Vagina (tissue), 2 donors: Measurements from ENCODE around the gene GLG1. TPM values are rescaled to one million over a fixed set of nuclear protein-coding genes. Genes with fewer than 3 reads are reported as not detected.

Source experiments
- DNase-seq, 2 donors: peaks; one replicate each; pipeline ENCODE4 v3.0.0-alpha.2; 2017; ENCODE audit errors: extremely low spot score in 2 of 2
- H3K27ac ChIP-seq: fragments of 200-600 bp; sonication (generic); one replicate; pipeline ENCODE4 v1.5.1; 2019
- H3K27me3 ChIP-seq: fragments of 200-600 bp; sonication (generic); one replicate; pipeline ENCODE4 v1.5.1; 2019
- H3K36me3 ChIP-seq, 2 donors: fragments of 200-600 bp; sonication (generic); one replicate each; pipeline ENCODE4 v1.5.1; 2017 to 2019
- H3K4me1 ChIP-seq: fragments of 200-600 bp; sonication (generic); one replicate; pipeline ENCODE4 v1.5.1; 2019
- H3K4me3 ChIP-seq, 2 donors: fragments of 200-600 bp; sonication (generic); 1 replicate in 1 of 2; 2 replicates in 1 of 2; pipeline ENCODE4 v1.5.1; 2016 to 2019
- H3K9me3 ChIP-seq: fragments of 200-600 bp; sonication (generic); one replicate; pipeline ENCODE4 v1.5.1; 2019
- CTCF ChIP-seq, 3 experiments: fragments of 450-650 bp in 2 of 3; fragments of 200-600 bp in 1 of 3; sonication (generic) in 1 of 3; IDR thresholded peaks; one replicate each; pipeline ENCODE4 v1.5.1; 2017 to 2019; ENCODE audit warnings: antibody characterized with exemption in 3 of 3, mild to moderate bottlenecking in 2 of 3, moderate library complexity in 2 of 3
- POLR2A ChIP-seq, 2 donors: fragments of 450-650 bp; IDR thresholded peaks; one replicate each; pipeline ENCODE4 v1.6.1; 2017; ENCODE audit warnings: antibody characterized with exemption in 2 of 2, mild to moderate bottlenecking in 2 of 2, moderate library complexity in 2 of 2
- POLR2AphosphoS5 ChIP-seq, 2 donors: sonication (generic); formaldehyde crosslinking; IDR thresholded peaks; one replicate each; pipeline ENCODE4 v1.9.0; 2017; ENCODE audit warnings: antibody characterized with exemption in 2 of 2, mild to moderate bottlenecking in 2 of 2, low read depth in 1 of 2; ENCODE audit not compliant: insufficient read depth in 1 of 2
- intact Hi-C: fragments of 100-400 bp; cut with DNase I; formaldehyde crosslinking; loops from one replicate; pipeline ENCODE4 v1.15.1; 2023
- total RNA-seq: library from RNA; depleted of rRNA; stranded (reverse); fragments of >200 nt; gene quantifications from one replicate; pipeline ENCODE4 v1.2.3, GENCODE V29; 2016

Gene GLG1
- total RNA-seq, 1 donor from 2014 or later, result 76.9 TPM

- H3K9me3 ChIP-seq, result no peaks in the 10 kb centered on the region
- TF ChIP-seq POLR2A (IDR thresholded peaks at IDR 0.05) (no peak), POLR2AphosphoS5 (IDR thresholded peaks at IDR 0.05; ENCODE audit: insufficient read depth in 1 of 2, low read depth in 1 of 2) (no peak), CTCF (IDR thresholded peaks at IDR 0.05) (no peak)
- peaks cover 21% of the 10 kb centered on the region for H3K4me1 ChIP-seq
- no peak overlapping the region for H3K4me3 ChIP-seq
- no peaks in the 10 kb centered on the region for H3K27me3 ChIP-seq
- no peak for DNase-seq
- H3K27ac ChIP-seq, result no peak overlapping the region
- intact Hi-C loops, result no loop called here
- H3K36me3 ChIP-seq, result peaks cover 0 to 4% of the 10 kb centered on the region in 2 donors
These were observed 20.0 kb downstream of the GLG1 start for GRCh38 chr16:74586948-74587347.

DNA sequence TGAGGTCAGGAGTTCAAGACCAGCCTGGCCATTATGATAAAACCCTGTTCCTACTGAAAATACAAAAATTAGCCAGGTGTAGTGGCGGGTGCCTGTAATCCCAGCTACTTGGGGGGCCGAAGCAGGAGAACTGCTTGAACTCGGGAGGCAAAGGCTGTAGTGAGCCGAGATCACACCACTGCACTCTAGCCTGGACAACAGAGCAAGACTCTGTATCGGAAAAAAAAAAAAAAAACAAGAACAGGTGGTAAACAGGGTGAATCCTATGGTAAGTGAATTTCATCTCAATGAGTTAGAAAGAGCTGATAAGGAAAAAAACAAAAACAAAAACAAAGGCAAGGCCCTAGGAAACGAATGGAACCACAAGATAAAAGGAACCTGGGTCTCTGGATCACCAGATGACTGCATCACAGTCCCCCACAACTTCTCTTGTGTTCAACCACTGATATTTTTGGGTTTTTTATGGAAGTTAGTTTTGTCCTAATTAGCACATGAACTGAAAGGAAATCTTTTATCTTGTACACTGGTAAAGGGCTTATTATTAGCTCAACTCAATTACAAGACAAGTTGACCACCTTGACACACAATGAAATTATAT, 21.0 kb downstream of the GLG1 start:
- H3K27me3 ChIP-seq, result no peaks in the 10 kb centered on the region
- H3K4me3 ChIP-seq, result no peak overlapping the region
- no peak for TF ChIP-seq CTCF (IDR thresholded peaks at IDR 0.05)
- TF ChIP-seq POLR2A (IDR thresholded peaks at IDR 0.05), result no peak
- no peak for TF ChIP-seq POLR2AphosphoS5 (IDR thresholded peaks at IDR 0.05; ENCODE audit: insufficient read depth in 1 of 2, low read depth in 1 of 2)
- no peak for DNase-seq
- no peak overlapping the region for H3K27ac ChIP-seq
- H3K4me1 ChIP-seq, result peaks cover 26% of the 10 kb centered on the region
- H3K9me3 ChIP-seq, result no peaks in the 10 kb centered on the region
- intact Hi-C loops, result no loop called here
- H3K36me3 ChIP-seq, result peaks cover 0 to 4% of the 10 kb centered on the region in 2 donors

GRCh38 chr16:74583926-74584666, 22.8 kb downstream of the GLG1 start:
- intact Hi-C loops, result no loop called here
- H3K4me3 ChIP-seq, result no peak overlapping the region
- peaks cover 34% of the 10 kb centered on the region for H3K4me1 ChIP-seq
- no peak for DNase-seq
- no peak overlapping the region for H3K27ac ChIP-seq
- H3K36me3 ChIP-seq, result peaks cover 0 to 4% of the 10 kb centered on the region in 2 donors
- H3K27me3 ChIP-seq, result no peaks in the 10 kb centered on the region
- no peaks in the 10 kb centered on the region for H3K9me3 ChIP-seq
- TF ChIP-seq POLR2AphosphoS5 (IDR thresholded peaks at IDR 0.05; ENCODE audit: insufficient read depth in 1 of 2, low read depth in 1 of 2) (no peak), POLR2A (IDR thresholded peaks at IDR 0.05) (no peak), CTCF (IDR thresholded peaks at IDR 0.05) (no peak)

- Histone ChIP-seq H3K4me1 (peaks cover 44% of the 10 kb centered on the region), H3K36me3 (no peaks in the 10 kb centered on the region), H3K27ac (no peak overlapping the region), H3K9me3 (no peaks in the 10 kb centered on the region), H3K4me3 (no peak overlapping the region), H3K27me3 (no peaks in the 10 kb centered on the region)
- no peak for TF ChIP-seq CTCF (IDR thresholded peaks at IDR 0.05)
- no peak for TF ChIP-seq POLR2AphosphoS5 (IDR thresholded peaks at IDR 0.05; ENCODE audit: insufficient read depth in 1 of 2, low read depth in 1 of 2)
- TF ChIP-seq POLR2A (IDR thresholded peaks at IDR 0.05), result no peak
- no peak for DNase-seq
- intact Hi-C loops, result no loop called here
These were observed 23.9 kb downstream of the GLG1 start for GRCh38 chr16:74582970-74583369.

- TF ChIP-seq POLR2AphosphoS5 (IDR thresholded peaks at IDR 0.05; ENCODE audit: insufficient read depth in 1 of 2, low read depth in 1 of 2) (no peak), POLR2A (IDR thresholded peaks at IDR 0.05) (no peak), CTCF (IDR thresholded peaks at IDR 0.05) (no peak)
- intact Hi-C loops, result no loop called here
- no peak for DNase-seq
- H3K27ac ChIP-seq, result no peak overlapping the region
- H3K36me3 ChIP-seq, result no peaks in the 10 kb centered on the region
- no peak overlapping the region for H3K4me3 ChIP-seq
- H3K9me3 ChIP-seq, result no peaks in the 10 kb centered on the region
- no peaks in the 10 kb centered on the region for H3K27me3 ChIP-seq
- H3K4me1 ChIP-seq, result peaks cover 59% of the 10 kb centered on the region
These were observed 26.1 kb downstream of the GLG1 start for GRCh38 chr16:74580833-74581232.
